ENCODE data around the gene C4orf36. TPM values are rescaled to one million over a fixed set of nuclear protein-coding genes. Genes with fewer than 3 reads are reported as not detected.

Gene C4orf36
- total and polyA plus RNA-seq, 2 donors (not counting 1 experiment from before 2014, with no cell fraction given): 0.98 to 6.3 TPM

DNA sequence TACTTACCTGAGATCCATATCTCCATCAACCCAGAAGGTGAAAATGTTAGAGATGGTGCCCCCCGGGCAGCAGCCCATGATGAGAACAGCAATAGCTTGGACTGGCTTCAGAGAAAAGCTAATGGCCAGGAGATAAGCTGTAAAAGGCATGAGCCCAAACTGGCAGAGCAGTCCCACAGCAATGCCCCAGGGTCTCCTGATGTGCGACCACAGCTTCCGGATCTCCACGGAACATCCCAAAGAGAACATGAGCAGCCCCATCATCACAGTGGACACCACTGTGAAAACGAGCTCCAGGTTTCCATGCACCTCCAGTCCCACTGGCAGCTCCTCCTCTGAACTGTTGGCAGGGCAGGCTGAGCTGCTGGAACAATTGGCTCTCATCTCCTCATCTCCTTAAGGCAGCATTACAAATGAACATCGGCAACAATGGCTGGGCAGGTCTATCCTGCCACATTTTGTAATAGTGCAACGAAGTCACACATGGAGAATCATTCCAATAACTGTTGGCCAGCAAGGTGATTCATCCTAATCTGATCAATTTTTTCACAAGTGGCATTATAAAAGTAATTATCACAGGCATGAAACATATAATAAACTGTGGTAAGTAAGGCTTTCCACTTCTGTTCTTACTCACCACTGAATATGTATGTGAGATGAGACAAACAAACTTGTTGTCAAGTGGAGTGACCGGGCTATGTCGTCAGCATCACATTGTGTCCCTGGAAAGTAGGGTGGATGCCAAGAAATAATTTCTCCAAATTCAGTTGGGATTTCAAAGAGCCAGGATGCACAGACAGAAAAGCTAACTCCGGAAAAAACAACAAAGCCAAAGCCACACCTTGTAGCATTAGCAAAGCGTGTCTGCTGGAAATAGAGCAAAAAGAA is 43.2 kb downstream of the C4orf36 start, which contains the start of gene SLC10A6:
SLC10A6 (minus strand) TSS at position 653 of the 888 bp plus-strand sequence; CDS start at position 384, 269 bp downstream.
- Histone ChIP-seq H4K20me1 (ENCODE audit: control insufficient read depth, extremely low read depth, insufficient read depth, low read length) (no peaks in the 10 kb centered on the region), H3K4me2 (ENCODE audit: extremely low read depth, insufficient read depth, low read length) (no peak within 1 kb of the TSS), H3K9me3 (ENCODE audit: control insufficient read depth, insufficient read depth, low read depth, low read length) (no peaks in the 10 kb centered on the region), H3K9ac (ENCODE audit: insufficient read depth, low read length) (no peak within 1 kb of the TSS), H3K27ac (ENCODE audit: insufficient read depth, low read length) (no peak within 1 kb of the TSS), H3K36me3 (ENCODE audit: control insufficient read depth, insufficient read depth, low read length) (no peaks in the 10 kb centered on the region), H3K4me3 (replicated peaks in 1 of 4; ENCODE audit: control extremely low read depth in 1 of 4, insufficient read depth in 1 of 4, low read depth in 3 of 4, low read length in 4 of 4) (no peak within 1 kb of the TSS), H3K27me3 (ENCODE audit: control insufficient read depth, insufficient read depth, low read length) (no peaks in the 10 kb centered on the region), H3K79me2 (ENCODE audit: control insufficient read depth, insufficient read depth, low read length) (no peaks in the 10 kb centered on the region), H3K4me1 (ENCODE audit: control insufficient read depth, extremely low read depth, insufficient read depth, low read length) (no peaks in the 10 kb centered on the region), H2AFZ (ENCODE audit: low read length) (no peak within 1 kb of the TSS)
- no peak for TF ChIP-seq EZH2 (IDR thresholded peaks at IDR 0.05; ENCODE audit: low read length, missing control alignments)
- TF ChIP-seq, protein P1, sequence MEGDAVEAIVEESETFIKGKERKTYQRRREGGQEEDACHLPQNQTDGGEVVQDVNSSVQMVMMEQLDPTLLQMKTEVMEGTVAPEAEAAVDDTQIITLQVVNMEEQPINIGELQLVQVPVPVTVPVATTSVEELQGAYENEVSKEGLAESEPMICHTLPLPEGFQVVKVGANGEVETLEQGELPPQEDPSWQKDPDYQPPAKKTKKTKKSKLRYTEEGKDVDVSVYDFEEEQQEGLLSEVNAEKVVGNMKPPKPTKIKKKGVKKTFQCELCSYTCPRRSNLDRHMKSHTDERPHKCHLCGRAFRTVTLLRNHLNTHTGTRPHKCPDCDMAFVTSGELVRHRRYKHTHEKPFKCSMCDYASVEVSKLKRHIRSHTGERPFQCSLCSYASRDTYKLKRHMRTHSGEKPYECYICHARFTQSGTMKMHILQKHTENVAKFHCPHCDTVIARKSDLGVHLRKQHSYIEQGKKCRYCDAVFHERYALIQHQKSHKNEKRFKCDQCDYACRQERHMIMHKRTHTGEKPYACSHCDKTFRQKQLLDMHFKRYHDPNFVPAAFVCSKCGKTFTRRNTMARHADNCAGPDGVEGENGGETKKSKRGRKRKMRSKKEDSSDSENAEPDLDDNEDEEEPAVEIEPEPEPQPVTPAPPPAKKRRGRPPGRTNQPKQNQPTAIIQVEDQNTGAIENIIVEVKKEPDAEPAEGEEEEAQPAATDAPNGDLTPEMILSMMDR (conservative IDR thresholded peaks at IDR 0.05 in 1 of 2, IDR thresholded peaks at IDR 0.05 in 1 of 2; ENCODE audit: low read depth in 1 of 2, low read length in 2 of 2): no peak
- no peak for DNase-seq (ENCODE audit: low read depth in 2 of 2)

DNA sequence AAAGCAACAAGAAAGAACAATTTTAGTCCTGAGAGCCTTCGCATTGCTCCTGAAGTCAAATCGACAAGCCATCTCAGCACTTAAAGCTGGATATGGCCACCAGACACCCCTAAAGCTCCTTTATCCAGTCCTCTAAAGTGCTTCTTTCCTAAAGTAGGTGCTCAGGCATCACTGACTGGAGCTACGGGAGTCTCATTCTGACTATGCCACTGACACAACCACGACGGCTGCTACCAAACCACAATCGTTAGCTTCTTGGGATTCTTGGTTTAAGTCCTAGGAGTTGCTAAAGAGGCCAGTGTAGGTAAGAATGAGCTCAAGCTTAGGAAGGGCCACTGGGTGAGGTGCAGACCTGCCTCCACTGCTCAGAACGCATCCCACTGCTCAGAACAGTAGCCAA is 44.1 kb downstream of the C4orf36 start:
- peak overlapping the region; percentile 21 for H2AFZ ChIP-seq (ENCODE audit: low read length)
- TF ChIP-seq EZH2 (IDR thresholded peaks at IDR 0.05; ENCODE audit: low read length, missing control alignments): no peak
- TF ChIP-seq, protein P1 (conservative IDR thresholded peaks at IDR 0.05 in 1 of 2, IDR thresholded peaks at IDR 0.05 in 1 of 2; ENCODE audit: low read depth in 1 of 2, low read length in 2 of 2): no peak
- no peaks in the 10 kb centered on the region for H3K79me2 ChIP-seq (ENCODE audit: control insufficient read depth, insufficient read depth, low read length)
- no peak overlapping the region for H3K27ac ChIP-seq (ENCODE audit: insufficient read depth, low read length)
- H3K4me2 ChIP-seq (ENCODE audit: extremely low read depth, insufficient read depth, low read length): no peak overlapping the region
- DNase-seq (ENCODE audit: low read depth in 2 of 2): peak in 1 of 2 donors; percentile 63
- no peak overlapping the region for H3K4me3 ChIP-seq (replicated peaks in 1 of 4; ENCODE audit: control extremely low read depth in 1 of 4, insufficient read depth in 1 of 4, low read depth in 3 of 4, low read length in 4 of 4)
- no peaks in the 10 kb centered on the region for H4K20me1 ChIP-seq (ENCODE audit: control insufficient read depth, extremely low read depth, insufficient read depth, low read length)
- H3K36me3 ChIP-seq (ENCODE audit: control insufficient read depth, insufficient read depth, low read length): no peaks in the 10 kb centered on the region
- H3K4me1 ChIP-seq (ENCODE audit: control insufficient read depth, extremely low read depth, insufficient read depth, low read length): no peaks in the 10 kb centered on the region
- H3K9me3 ChIP-seq (ENCODE audit: control insufficient read depth, insufficient read depth, low read depth, low read length): no peaks in the 10 kb centered on the region
- no peaks in the 10 kb centered on the region for H3K27me3 ChIP-seq (ENCODE audit: control insufficient read depth, insufficient read depth, low read length)
- no peak overlapping the region for H3K9ac ChIP-seq (ENCODE audit: insufficient read depth, low read length)

DNA sequence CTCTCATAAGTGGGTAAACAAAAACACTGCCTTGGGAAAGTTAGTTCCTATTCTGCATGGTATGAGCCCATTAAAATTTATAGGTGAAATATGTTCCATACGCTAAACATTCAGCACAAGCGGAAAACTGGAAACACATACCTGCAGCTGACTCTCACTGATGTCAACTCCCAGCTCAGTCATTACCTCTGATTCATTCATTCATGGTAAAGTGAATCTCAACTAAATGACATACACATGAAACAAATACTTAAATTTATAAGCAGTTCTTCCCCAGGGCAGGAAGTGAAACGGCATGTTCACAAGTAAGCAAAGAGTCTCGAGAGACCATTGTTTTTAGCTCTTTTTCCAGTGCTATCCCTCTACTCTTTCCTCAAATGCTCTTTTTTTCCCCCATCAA is 44.7 kb downstream of the C4orf36 start:
- TF ChIP-seq, protein P1 (conservative IDR thresholded peaks at IDR 0.05 in 1 of 2, IDR thresholded peaks at IDR 0.05 in 1 of 2; ENCODE audit: low read depth in 1 of 2, low read length in 2 of 2): no peak
- no peak for TF ChIP-seq EZH2 (IDR thresholded peaks at IDR 0.05; ENCODE audit: low read length, missing control alignments)
- H3K79me2 ChIP-seq (ENCODE audit: control insufficient read depth, insufficient read depth, low read length): no peaks in the 10 kb centered on the region
- H3K36me3 ChIP-seq (ENCODE audit: control insufficient read depth, insufficient read depth, low read length): no peaks in the 10 kb centered on the region
- H3K4me3 ChIP-seq (replicated peaks in 1 of 4; ENCODE audit: control extremely low read depth in 1 of 4, insufficient read depth in 1 of 4, low read depth in 3 of 4, low read length in 4 of 4): no peak overlapping the region
- H3K4me2 ChIP-seq (ENCODE audit: extremely low read depth, insufficient read depth, low read length): no peak overlapping the region
- H3K27me3 ChIP-seq (ENCODE audit: control insufficient read depth, insufficient read depth, low read length): no peaks in the 10 kb centered on the region
- no peaks in the 10 kb centered on the region for H3K4me1 ChIP-seq (ENCODE audit: control insufficient read depth, extremely low read depth, insufficient read depth, low read length)
- H3K9me3 ChIP-seq (ENCODE audit: control insufficient read depth, insufficient read depth, low read depth, low read length): no peaks in the 10 kb centered on the region
- no peaks in the 10 kb centered on the region for H4K20me1 ChIP-seq (ENCODE audit: control insufficient read depth, extremely low read depth, insufficient read depth, low read length)
- no peak for DNase-seq (ENCODE audit: low read depth in 2 of 2)
- no peak overlapping the region for H3K27ac ChIP-seq (ENCODE audit: insufficient read depth, low read length)
- no peak overlapping the region for H3K9ac ChIP-seq (ENCODE audit: insufficient read depth, low read length)
- H2AFZ ChIP-seq (ENCODE audit: low read length): no peak overlapping the region
